Endodermal cell (in vitro differentiated cells): ENCODE measurements around the gene ALDH3B2. TPM values are rescaled to one million over a fixed set of nuclear protein-coding genes. Genes with fewer than 3 reads are reported as not detected.
"Not testable (repeated sequence)": the region's sequence is repeated elsewhere in the genome, so short reads cannot be mapped to it uniquely, and the experiment has no call there.

ENCODE experiments used
- DNase-seq: peaks from one replicate; pipeline ENCODE4 v3.0.0-alpha.2; 2017
- H3K27ac ChIP-seq: 2 replicates; pipeline ENCODE4 v1.5.1; 2013; ENCODE audit warnings: mild to moderate bottlenecking, low read depth, low read length, moderate library complexity
- H3K27me3 ChIP-seq: 2 replicates; pipeline ENCODE4 v1.6.1; 2013; ENCODE audit warnings: mild to moderate bottlenecking, low read length, moderate library complexity; ENCODE audit not compliant: insufficient read depth, control insufficient read depth, poor library complexity, severe bottlenecking
- H3K36me3 ChIP-seq: 2 replicates; pipeline ENCODE4 v1.7.0; 2013; ENCODE audit warnings: mild to moderate bottlenecking, low read length, moderate library complexity; ENCODE audit not compliant: control insufficient read depth, insufficient read depth
- H3K4me1 ChIP-seq: one replicate; pipeline ENCODE4 v1.7.0; 2013; ENCODE audit warnings: low read length; ENCODE audit not compliant: control insufficient read depth, insufficient read depth
- H3K4me3 ChIP-seq: 2 replicates; pipeline ENCODE4 v1.5.1; 2013; ENCODE audit warnings: mild to moderate bottlenecking, low read length, moderate library complexity
- H3K9ac ChIP-seq: 2 replicates; pipeline ENCODE4 v1.6.1; 2013; ENCODE audit warnings: mild to moderate bottlenecking, low read length, moderate library complexity; ENCODE audit not compliant: poor library complexity, severe bottlenecking; ENCODE audit errors: extremely low read depth
- H3K9me3 ChIP-seq: 2 replicates; pipeline ENCODE4 v1.6.1; 2013; ENCODE audit warnings: mild to moderate bottlenecking, low read length, moderate library complexity; ENCODE audit not compliant: control insufficient read depth
- H3K27ac Mint-ChIP-seq: 2 replicates; pipeline ENCODE4 v1.8.0; 2020; ENCODE audit warnings: mixed read lengths
- H3K27me3 Mint-ChIP-seq: 2 replicates; pipeline ENCODE4 v1.8.0; 2021; ENCODE audit warnings: mild to moderate bottlenecking, mixed read lengths; ENCODE audit not compliant: insufficient read depth
- H3K36me3 Mint-ChIP-seq: 2 replicates; pipeline ENCODE4 v1.8.0; 2020; ENCODE audit warnings: low read depth, mixed read lengths
- H3K4me1 Mint-ChIP-seq: 2 replicates; pipeline ENCODE4 v1.8.0; 2020; ENCODE audit warnings: mixed read lengths
- H3K4me3 Mint-ChIP-seq: 2 replicates; pipeline ENCODE4 v1.8.0; 2020; ENCODE audit warnings: mild to moderate bottlenecking, moderate library complexity, mixed read lengths
- H3K9me3 Mint-ChIP-seq: 2 replicates; pipeline ENCODE4 v1.8.0; 2020; ENCODE audit warnings: mild to moderate bottlenecking, mixed read lengths
- CTCF ChIP-seq: fragments of 200-600 bp; sonication (generic); conservative IDR thresholded peaks from 2 replicates; pipeline ENCODE4 v1.5.0; 2021; ENCODE audit warnings: antibody characterized with exemption, mild to moderate bottlenecking
- WGBS, 2 experiments: methylation state at CpG; one replicate each; pipeline versions ENCODE4 v1.1.5 to v1.1.7; 2013; ENCODE audit warnings: missing lambda C conversion rate in 2 of 2, mixed read lengths in 1 of 2; ENCODE audit not compliant: insufficient coverage in 1 of 2, insufficient read length in 1 of 2; 5-methylcytosine and 5-hydroxymethylcytosine counted together
- total RNA-seq, 2 donors: library from RNA; stranded (reverse); fragmentation: NEBNext Ultra II Directional in 1 of 2; extraction: Animal tissue kit (Norgen Biotek cat#: 25700) in 1 of 2; gene quantifications; 2 replicates in 1 of 2; 3 replicates in 1 of 2; pipeline ENCODE4 v1.2.1, GENCODE V29; 2021

The ALDH3B2 gene
- total RNA-seq, 2 donors from 2014 or later: not detected

DNA sequence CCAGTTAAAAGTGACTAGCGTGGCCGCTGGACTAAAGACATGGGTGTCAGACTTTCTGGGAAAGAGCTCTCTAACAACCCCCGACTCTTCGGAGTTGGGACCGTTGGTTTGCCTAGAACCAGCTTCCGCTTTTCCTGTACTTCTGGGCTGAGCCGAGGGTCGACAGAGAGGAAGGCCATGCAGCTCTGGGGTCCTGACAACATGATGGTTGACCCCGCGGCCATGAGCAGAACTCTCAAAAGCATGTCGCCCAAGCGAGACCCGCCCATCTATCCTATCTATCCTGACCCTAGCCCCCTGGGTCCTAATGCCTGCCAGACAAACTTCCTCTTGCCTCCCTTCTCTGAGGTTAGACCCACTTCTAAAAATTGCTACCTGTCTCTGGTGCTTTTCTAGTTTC is 53.8 kb downstream of the ALDH3B2 start:
- H3K27me3 ChIP-seq, H3K9me3 ChIP-seq, H3K36me3 ChIP-seq, H3K36me3 Mint-ChIP-seq, H3K4me1 ChIP-seq, H3K27me3 Mint-ChIP-seq, H3K27ac ChIP-seq: not testable (repeated sequence)
- 0 to 1% methylated on average over 4 to 13 of the region's 13 CpGs for WGBS, 2 experiments
- H3K4me1 Mint-ChIP-seq: peaks cover 40% of the 10 kb centered on the region
- H3K27ac Mint-ChIP-seq: peak overlapping the region; percentile 92
- peak; percentile 86 for DNase-seq
- Histone ChIP-seq H3K4me3 (peak overlapping the region; percentile 95), H3K9ac (peak overlapping the region; percentile 70)
- peak overlapping the region; percentile 83 for H3K4me3 Mint-ChIP-seq
- peaks cover 10% of the 10 kb centered on the region for H3K9me3 Mint-ChIP-seq

DNA sequence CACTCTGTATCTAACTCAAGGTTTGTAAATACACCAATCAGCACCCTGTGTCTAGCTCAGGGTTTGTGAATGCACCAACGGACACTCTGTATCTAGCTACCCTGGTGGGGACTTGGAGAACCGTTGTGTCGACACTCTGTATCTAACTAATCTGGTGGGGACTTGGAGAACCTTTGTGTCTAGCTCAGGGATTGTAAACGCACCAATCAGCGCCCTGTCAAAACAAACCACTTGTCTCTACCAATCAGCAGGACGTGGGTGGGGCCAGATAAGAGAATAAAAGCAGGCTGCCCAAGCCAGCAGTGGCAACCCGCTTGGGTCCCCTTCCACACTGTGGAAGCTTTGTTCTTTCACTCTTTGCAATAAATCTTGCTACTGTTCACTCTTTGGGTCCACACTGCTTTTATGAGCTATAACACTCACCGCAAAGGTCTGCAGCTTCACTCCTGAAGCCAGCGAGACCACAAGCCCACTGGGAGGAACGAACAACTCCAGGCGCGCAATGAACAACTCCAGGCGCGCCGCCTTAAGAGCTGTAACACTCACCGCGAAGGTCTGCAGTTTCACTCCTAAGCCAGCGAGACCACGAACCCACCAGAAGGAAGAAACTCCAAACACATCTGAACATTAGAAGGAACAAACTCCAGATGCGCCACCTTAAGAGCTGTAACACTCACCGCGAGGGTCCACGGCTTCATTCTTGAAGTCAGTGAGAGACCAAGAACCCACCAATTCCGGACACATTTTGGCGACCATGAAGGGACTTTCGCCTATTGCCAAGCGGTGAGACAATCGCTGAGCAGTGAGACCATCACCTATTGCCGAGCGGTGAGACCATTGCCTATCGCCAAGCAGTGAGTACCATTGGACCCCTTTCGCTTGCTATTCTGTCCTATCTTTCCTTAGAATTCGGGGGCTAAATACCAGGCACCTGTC is 54.5 kb downstream of the ALDH3B2 start:
- H3K4me1 Mint-ChIP-seq: peaks cover 40% of the 10 kb centered on the region
- H3K9me3 Mint-ChIP-seq: peaks cover 10% of the 10 kb centered on the region
- H3K27ac Mint-ChIP-seq: peak overlapping the region; percentile 92
- peak; percentile 26 for TF ChIP-seq CTCF
- not testable (repeated sequence) for H3K27me3 Mint-ChIP-seq, H3K27me3 ChIP-seq, H3K36me3 ChIP-seq, H3K4me1 ChIP-seq, H3K27ac ChIP-seq, H3K9me3 ChIP-seq, H3K36me3 Mint-ChIP-seq
- DNase-seq: peak; percentile 92
- H3K9ac ChIP-seq: peak overlapping the region; percentile 70
- H3K4me3 Mint-ChIP-seq: peak overlapping the region; percentile 83
- 8 to 23% methylated on average over 11 to 33 of the region's 33 CpGs for WGBS, 2 experiments
- H3K4me3 ChIP-seq: peak overlapping the region; percentile 95

DNA sequence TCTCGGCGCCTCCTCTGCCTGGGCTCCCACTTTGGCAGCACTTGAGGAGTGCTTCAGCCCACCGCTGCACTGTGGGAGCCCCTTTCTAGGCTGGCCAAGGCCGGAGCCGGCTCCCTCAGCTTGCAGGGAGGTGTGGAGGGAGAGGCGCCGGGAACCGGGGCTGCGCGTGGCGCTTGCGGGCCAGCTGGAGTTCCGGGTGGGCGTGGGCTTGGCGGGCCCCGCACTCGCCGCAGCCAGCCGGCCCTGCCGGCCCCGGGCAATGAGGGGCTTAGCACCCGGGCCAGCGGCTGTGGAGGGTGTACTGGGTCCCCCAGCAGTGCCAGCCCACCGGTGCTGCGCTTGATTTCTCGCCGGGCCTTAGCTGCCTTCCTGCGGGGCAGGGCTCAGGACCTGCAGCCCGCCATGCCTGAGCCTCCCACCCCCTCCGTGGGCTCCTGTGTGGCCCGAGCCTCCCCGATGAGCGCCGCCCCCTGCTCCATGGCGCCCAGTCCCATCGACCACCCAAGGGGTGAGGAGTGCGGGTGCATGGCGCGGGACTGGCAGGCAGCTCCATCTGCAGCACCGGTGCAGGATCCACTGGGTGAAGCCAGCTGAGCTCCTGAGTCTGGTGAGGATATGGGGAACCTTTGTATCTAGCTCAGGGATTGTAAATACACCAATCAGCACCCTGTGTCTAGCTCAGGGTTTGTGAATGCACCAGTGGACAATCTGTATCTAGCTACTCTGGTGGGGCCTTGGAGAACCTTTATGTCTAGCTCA is 55.3 kb downstream of the ALDH3B2 start:
- peak overlapping the region; percentile 83 for H3K4me3 Mint-ChIP-seq
- not testable (repeated sequence) for H3K27me3 Mint-ChIP-seq

More for the DNA sequence above, 55.3 kb downstream of the ALDH3B2 start:
- not testable (repeated sequence) for H3K9me3 ChIP-seq, H3K4me3 ChIP-seq, H3K27ac ChIP-seq, H3K36me3 Mint-ChIP-seq, H3K27me3 ChIP-seq, H3K36me3 ChIP-seq, H3K4me1 ChIP-seq, H3K9ac ChIP-seq
- Mint-ChIP-seq H3K4me1 (peaks cover 43% of the 10 kb centered on the region), H3K27ac (peak overlapping the region; percentile 92), H3K9me3 (peaks cover 10% of the 10 kb centered on the region)
- 92 to 96% methylated on average over 5 to 39 of the region's 40 CpGs for WGBS, 2 experiments
- peak; percentile 81 for DNase-seq
